Fibroblast of the aortic adventitia (primary cell): Measurements from ENCODE around the gene SAMM50. TPM values are rescaled to one million over a fixed set of nuclear protein-coding genes. Genes with fewer than 3 reads are reported as not detected.

Experiments
- DNase-seq: peaks from one replicate; pipeline ENCODE4 v3.0.0-alpha.2; 2010; ENCODE audit warnings: low read depth
- H3K4me3 ChIP-seq: 2 replicates; pipeline ENCODE4 v1.5.1; 2011; ENCODE audit warnings: low read depth, mild to moderate bottlenecking, control low read depth, low read length, moderate library complexity
- total RNA-seq: library from RNA; depleted of rRNA; stranded (reverse); fragments of >200 nt; gene quantifications from 2 replicates; pipeline ENCODE4 v1.2.3, GENCODE V29; 2012; ENCODE audit warnings: low replicate concordance
- TF ChIP-seq, protein P1 (sequence below): IDR thresholded peaks from 2 replicates; pipeline ENCODE4 v1.5.1; 2011; ENCODE audit warnings: mild to moderate bottlenecking, low read length, control low read depth, inconsistent platforms; ENCODE audit not compliant: insufficient read depth

SAMM50 gene
- total RNA-seq, 1 donor = 54.3 TPM

DNA sequence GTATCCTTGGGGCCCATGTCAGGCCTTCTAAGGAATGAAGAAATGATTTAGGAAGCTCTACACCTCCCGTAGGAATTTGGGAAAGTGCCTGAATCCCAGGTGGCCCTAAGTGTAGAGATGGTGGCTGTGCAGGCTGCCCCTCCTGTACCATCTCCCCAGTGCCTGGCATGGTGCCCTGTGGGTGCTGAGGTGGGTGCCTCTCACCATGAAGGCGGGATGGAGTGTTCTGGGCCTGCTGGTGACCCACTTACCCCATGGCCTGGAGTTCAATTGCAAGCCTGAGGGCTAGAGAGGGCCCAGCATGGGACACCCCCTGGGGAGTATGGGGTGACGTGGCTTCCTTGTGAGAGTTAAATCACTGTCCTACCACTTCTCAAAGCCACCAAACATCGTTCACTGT lies 19.8 kb downstream of the SAMM50 start:
- DNase-seq = no peak
- TF ChIP-seq, protein P1, sequence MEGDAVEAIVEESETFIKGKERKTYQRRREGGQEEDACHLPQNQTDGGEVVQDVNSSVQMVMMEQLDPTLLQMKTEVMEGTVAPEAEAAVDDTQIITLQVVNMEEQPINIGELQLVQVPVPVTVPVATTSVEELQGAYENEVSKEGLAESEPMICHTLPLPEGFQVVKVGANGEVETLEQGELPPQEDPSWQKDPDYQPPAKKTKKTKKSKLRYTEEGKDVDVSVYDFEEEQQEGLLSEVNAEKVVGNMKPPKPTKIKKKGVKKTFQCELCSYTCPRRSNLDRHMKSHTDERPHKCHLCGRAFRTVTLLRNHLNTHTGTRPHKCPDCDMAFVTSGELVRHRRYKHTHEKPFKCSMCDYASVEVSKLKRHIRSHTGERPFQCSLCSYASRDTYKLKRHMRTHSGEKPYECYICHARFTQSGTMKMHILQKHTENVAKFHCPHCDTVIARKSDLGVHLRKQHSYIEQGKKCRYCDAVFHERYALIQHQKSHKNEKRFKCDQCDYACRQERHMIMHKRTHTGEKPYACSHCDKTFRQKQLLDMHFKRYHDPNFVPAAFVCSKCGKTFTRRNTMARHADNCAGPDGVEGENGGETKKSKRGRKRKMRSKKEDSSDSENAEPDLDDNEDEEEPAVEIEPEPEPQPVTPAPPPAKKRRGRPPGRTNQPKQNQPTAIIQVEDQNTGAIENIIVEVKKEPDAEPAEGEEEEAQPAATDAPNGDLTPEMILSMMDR = no peak
- no peak overlapping the region for H3K4me3 ChIP-seq

DNA sequence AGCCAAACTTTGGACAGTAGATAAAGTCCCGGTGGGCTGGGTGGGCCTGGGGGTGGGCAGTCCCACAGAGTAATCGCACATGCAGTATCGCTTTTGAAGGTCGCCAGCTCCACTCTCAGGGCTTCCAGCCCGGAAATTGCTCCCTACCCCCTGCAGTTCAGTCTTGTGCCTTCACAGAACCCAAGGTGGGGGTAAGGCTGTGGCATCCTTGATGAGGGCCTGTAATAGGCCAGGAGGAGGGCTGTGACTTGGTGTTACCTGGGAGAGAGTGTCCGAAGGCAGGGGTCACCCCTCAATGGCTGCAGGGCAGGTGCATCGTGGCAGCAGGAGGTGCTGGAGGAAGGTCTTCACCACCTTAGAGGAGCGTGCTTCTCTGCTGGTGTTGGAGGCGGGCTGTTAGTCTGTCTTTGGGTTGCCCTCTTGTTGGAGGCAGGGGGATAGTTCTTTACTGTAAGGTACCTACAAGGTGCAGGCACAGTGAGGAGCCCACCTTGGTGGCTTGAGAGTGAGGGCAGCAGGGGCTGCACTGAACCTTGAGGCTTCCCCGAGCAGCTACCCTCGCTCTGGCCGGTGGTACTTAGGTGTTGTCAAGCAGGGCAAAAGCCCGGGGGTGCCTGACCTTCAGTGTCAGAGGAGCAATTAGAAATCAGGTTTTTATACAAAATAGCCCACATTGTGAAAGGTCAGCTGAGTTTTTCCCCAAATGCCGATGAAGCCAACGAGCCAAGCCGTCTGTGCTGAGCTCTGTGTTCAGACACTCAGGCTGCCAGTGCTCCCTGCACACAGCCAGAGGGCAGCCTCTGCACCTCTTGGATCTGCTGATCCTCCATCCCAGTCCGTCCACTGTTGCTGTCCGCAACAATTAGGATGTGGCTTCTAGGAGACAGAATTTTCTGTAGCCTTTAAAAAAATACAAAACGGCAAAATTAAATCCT lies 21.9 kb downstream of the SAMM50 start:
- H3K4me3 ChIP-seq = no peak overlapping the region
- TF ChIP-seq, protein P1 = no peak
- DNase-seq = no peak

DNA sequence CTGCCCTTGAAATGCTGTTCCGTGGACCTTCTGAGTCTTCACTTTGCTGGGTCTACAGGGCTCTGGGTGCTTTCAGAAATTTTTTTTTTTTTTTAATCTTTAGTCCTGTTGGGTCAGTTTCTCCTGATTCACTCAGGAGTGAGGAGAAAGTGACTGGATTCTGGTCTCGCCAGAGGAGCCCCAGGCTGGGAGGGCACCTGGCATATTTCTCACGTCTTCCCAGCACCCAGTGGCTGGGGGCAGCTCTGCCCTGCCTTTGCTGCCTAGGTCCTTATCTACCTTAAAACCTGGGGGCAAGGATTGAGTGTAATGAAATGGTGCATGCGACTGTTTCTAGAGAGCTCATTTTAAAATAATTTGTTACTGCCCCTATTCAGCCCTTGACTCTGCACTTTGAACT lies 23.3 kb downstream of the SAMM50 start:
- TF ChIP-seq, protein P1 = no peak
- no peak overlapping the region for H3K4me3 ChIP-seq
- no peak for DNase-seq

DNA sequence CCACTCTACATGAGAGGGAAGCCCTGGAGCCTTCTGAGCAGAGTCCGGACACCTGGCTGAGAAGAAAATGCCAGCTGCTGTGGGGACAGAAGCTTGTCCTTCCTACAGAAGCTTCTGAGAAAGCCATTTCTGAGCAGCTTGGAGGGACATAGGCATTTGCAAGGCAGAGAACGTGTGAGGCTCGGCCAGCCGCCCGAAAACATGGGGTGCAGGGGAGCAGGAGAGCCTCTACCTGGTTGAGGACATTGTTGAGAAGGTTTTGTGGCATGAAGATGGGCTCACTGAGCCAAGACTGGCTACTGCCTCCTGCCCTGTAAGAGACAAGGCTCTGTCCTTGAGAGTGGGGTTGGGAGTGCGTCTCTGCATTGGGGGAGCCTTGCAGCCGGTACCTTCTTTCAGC lies 25.3 kb downstream of the SAMM50 start:
- TF ChIP-seq, protein P1 = no peak
- no peak for DNase-seq

DNA sequence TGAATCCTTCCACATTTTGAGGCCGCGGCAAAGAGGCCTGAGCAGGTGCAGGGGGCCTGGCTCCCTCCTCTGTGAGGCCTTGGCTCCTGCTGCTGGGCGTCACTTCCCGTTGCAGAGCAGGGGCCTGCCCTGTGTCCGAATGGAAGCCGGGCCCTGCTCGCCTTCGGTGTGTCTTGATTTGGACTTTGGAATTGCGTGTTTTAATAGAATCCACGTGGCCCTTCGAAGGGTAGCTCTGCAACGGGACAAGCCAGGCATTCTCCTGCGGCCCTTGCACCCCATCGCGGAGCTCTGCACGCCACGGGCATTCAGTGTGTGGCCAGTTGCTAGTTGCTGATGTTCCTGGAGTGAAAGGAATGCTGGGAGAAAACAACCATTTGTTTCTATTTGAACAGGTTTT lies 25.8 kb downstream of the SAMM50 start:
- no peak overlapping the region for H3K4me3 ChIP-seq
- no peak for DNase-seq
- TF ChIP-seq, protein P1 = no peak

More for the DNA sequence above, 25.3 kb downstream of the SAMM50 start:
- H3K4me3 ChIP-seq = no peak overlapping the region

DNA sequence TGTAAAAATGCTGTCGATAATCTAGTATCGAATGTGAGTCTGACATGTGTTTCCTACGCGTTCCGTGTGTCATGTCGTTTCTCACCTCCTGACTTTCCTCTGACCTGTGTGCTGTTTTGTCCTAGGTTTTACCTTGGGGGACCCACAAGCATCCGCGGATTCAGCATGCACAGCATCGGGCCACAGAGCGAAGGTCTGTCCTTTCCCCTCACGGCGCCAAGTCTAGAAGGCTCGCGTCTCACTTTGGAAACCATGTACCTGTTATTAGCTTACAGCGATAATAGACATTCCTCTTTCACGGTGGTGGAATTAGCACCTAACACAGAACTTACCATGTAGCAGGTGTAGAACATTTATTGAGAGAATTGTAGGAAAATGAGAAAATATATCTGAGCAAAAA lies 28.6 kb downstream of the SAMM50 start:
- DNase-seq = no peak
- TF ChIP-seq, protein P1 = no peak
- no peak overlapping the region for H3K4me3 ChIP-seq

DNA sequence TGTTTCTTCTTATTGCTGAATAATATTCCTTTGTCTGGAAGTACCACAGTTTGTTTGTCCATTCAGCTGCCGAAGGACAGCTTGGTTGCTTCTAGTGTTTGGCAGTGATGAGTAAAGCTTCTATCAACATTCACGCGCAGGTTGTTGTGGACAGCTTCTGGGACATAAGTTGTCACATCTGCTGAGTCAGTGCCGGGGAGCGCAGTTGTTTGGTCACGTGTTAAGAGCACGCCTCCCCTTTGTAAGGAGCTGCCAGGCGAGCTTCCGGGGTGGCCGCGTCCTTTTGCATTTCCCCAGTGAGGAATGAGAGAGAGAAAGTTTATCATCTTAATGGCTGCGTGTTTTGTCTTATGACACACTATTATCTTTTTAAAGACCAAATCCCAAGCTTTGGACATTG lies 30.3 kb downstream of the SAMM50 start:
- no peak for DNase-seq
- TF ChIP-seq, protein P1 = no peak

More for the DNA sequence above, 30.3 kb downstream of the SAMM50 start:
- no peak overlapping the region for H3K4me3 ChIP-seq
